Muscle layer of duodenum (tissue), 2 donors: Measurements from ENCODE around the gene RBBP8NL.

Source experiments
- H3K27ac ChIP-seq: one replicate; pipeline ENCODE4 v1.7.0; 2013; ENCODE audit warnings: mild to moderate bottlenecking, low read length
- H3K27me3 ChIP-seq: one replicate; pipeline ENCODE4 v1.7.0; 2013; ENCODE audit warnings: low read depth, mild to moderate bottlenecking, control low read depth, low read length
- H3K36me3 ChIP-seq, 2 donors: one replicate each; pipeline ENCODE4 v1.7.0; 2013; ENCODE audit warnings: low read length in 2 of 2, control low read depth in 1 of 2, mild to moderate bottlenecking in 1 of 2; ENCODE audit not compliant: insufficient read depth in 2 of 2, control insufficient read depth in 1 of 2
- H3K4me1 ChIP-seq, 2 donors: one replicate each; pipeline ENCODE4 v1.7.0; 2013; ENCODE audit warnings: low read length in 2 of 2, mild to moderate bottlenecking in 2 of 2, control low read depth in 1 of 2, moderate library complexity in 1 of 2; ENCODE audit not compliant: insufficient read depth in 2 of 2, control insufficient read depth in 1 of 2
- H3K4me3 ChIP-seq, 2 donors: one replicate each; pipeline ENCODE4 v1.7.0; 2013; ENCODE audit warnings: low read length in 2 of 2, low read depth in 1 of 2, mild to moderate bottlenecking in 1 of 2
- H3K9me3 ChIP-seq, 2 donors: one replicate each; pipeline ENCODE4 v1.7.0; 2013; ENCODE audit warnings: low read length in 2 of 2, control low read depth in 1 of 2, mild to moderate bottlenecking in 1 of 2; ENCODE audit not compliant: control insufficient read depth in 1 of 2
- donor health status: healthy.

RBBP8NL gene

GRCh38 chr20:62449951-62450691 is 22.8 kb upstream of the RBBP8NL start:
- H3K27me3 ChIP-seq, result no peaks in the 10 kb centered on the region
- H3K4me3 ChIP-seq, result no peak overlapping the region
- H3K36me3 ChIP-seq, result no peaks in the 10 kb centered on the region
- H3K9me3 ChIP-seq, result no peaks in the 10 kb centered on the region
- H3K27ac ChIP-seq, result no peak overlapping the region
- no peaks in the 10 kb centered on the region for H3K4me1 ChIP-seq

DNA sequence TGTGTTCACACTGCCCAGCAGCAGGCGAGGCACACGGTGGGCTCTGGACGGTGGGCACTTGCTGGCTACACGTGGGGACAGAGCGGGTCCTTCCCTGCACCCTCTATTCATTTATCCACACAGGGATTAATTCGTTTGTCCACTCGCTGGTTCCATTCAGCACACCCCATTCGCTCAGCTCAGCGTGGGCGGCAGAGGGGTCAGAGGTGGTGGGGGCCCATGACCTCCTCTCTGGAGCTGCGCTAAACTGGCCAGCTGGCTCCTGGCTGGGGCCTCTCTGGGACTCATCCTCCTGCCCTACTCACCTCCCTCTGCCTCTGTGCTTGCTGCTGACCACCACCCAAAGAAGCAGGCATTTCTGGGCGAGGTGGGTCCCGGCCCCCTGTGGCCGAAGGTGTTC is 21.4 kb upstream of the RBBP8NL start:
- Histone ChIP-seq H3K27me3 (no peaks in the 10 kb centered on the region), H3K4me3 (no peak overlapping the region), H3K4me1 (no peaks in the 10 kb centered on the region)

DNA sequence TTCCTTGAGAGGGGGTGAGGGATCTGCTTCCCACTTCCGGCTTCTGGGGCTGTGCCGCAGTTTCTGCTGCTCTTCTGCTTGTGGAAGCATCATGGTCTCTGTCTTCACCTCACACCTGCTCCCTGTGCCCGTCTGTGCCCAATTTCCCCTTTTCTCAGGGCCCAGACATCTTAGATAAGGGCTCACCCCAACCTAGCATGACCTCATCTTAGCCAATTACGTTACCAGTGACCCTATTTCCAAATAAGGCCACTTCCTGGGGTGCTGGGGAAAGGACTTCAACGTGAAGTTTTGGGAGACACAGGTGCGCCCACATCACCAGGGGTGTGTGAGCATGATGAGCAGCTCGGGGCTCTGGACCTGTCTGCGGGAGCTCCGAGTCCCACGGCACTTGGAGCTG is 20.7 kb upstream of the RBBP8NL start:
- no peaks in the 10 kb centered on the region for H3K4me1 ChIP-seq
- H3K27me3 ChIP-seq, result no peaks in the 10 kb centered on the region
- H3K36me3 ChIP-seq, result no peaks in the 10 kb centered on the region
- no peak overlapping the region for H3K27ac ChIP-seq
- no peaks in the 10 kb centered on the region for H3K9me3 ChIP-seq
- no peak overlapping the region for H3K4me3 ChIP-seq

More for the DNA sequence above, 21.4 kb upstream of the RBBP8NL start:
- Histone ChIP-seq H3K36me3 (no peaks in the 10 kb centered on the region), H3K27ac (no peak overlapping the region), H3K9me3 (no peaks in the 10 kb centered on the region)

GRCh38 chr20:62446888-62447869 is 19.8 kb upstream of the RBBP8NL start:
- no peaks in the 10 kb centered on the region for H3K27me3 ChIP-seq
- no peaks in the 10 kb centered on the region for H3K9me3 ChIP-seq

GRCh38 chr20:62446481-62446880 is 19.1 kb upstream of the RBBP8NL start:
- H3K27me3 ChIP-seq, result no peaks in the 10 kb centered on the region
- no peaks in the 10 kb centered on the region for H3K9me3 ChIP-seq
- H3K36me3 ChIP-seq, result no peaks in the 10 kb centered on the region
- H3K4me3 ChIP-seq, result no peak overlapping the region
- no peak overlapping the region for H3K27ac ChIP-seq
- no peaks in the 10 kb centered on the region for H3K4me1 ChIP-seq

More at GRCh38 chr20:62446888-62447869, 19.8 kb upstream of the RBBP8NL start:
- Histone ChIP-seq H3K4me1 (no peaks in the 10 kb centered on the region), H3K4me3 (no peak overlapping the region), H3K27ac (no peak overlapping the region), H3K36me3 (no peaks in the 10 kb centered on the region)

DNA sequence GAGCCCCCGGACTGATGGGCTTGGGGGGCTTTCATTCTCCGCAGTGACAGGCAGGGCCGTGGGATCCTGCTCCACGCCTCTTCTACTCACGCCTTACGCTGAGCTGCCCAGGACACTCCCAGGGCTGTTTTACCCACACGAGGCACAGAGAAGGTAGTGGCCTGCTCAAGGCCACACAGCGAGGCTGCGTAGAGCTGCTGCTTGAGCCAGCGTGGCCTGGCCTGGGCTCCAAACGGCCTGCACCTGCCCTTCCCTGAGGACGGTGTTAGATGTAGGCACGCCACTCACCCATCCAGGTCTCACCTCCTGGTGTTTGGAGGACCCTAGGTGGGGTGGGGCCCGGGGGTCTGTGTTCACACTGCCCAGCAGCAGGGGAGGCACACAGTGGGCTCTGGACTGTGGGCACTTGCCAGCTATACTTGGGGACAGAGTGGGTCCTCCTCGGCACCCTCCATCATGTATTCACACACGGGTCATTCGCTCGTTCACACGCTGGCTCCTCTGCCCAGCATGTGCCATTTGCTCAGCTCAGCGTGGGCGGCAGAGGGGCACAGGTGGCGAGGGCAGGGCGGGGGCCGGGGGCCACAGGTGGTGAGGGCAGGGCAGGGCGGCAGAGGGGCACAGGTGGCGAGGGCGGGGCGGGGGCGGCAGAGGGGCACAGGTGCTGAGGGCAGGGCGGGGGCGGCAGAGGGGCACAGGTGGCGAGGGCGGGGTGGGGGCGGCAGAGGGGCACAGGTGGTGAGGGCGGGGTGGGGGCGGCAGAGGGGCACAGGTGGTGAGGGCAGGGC is 18.4 kb upstream of the RBBP8NL start:
- no peaks in the 10 kb centered on the region for H3K27me3 ChIP-seq
- H3K9me3 ChIP-seq, result no peaks in the 10 kb centered on the region
- H3K27ac ChIP-seq, result no peak overlapping the region
- no peak overlapping the region for H3K4me3 ChIP-seq
- H3K36me3 ChIP-seq, result no peaks in the 10 kb centered on the region
- H3K4me1 ChIP-seq, result no peaks in the 10 kb centered on the region

GRCh38 chr20:62444286-62444685 is 16.9 kb upstream of the RBBP8NL start:
- H3K27ac ChIP-seq, result no peak overlapping the region
- no peak overlapping the region for H3K4me3 ChIP-seq
- H3K9me3 ChIP-seq, result no peaks in the 10 kb centered on the region
- no peaks in the 10 kb centered on the region for H3K36me3 ChIP-seq
- H3K4me1 ChIP-seq, result no peaks in the 10 kb centered on the region
- no peaks in the 10 kb centered on the region for H3K27me3 ChIP-seq

DNA sequence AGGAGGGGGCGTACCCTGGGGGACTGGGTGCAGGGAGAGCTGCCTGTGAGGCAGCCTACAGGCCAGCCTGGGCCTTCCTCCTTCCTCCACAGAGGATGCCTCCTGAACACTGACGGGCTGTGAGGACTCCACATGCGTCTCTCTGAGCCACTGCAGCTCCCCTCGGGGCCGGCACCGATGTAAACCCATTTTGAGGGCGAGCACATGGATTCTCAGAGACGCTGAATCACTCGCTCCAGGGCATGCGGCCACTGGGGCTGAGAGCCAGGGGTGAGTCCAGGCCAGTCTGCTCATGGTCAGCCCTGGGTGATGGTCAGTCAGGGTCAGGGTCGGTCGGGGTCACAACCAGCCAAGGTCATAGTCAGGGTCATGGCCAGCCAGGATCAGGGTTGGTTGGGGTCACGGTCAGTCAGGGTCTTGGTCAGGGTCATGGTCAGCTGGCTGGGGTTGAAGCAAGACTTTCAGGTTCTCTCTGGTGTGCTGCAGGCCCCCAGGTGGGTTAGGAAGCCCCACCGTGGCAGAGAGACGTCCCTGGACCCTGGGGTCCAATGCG is 14.7 kb upstream of the RBBP8NL start:
- Histone ChIP-seq H3K27ac (no peak overlapping the region), H3K36me3 (no peaks in the 10 kb centered on the region), H3K9me3 (no peaks in the 10 kb centered on the region), H3K27me3 (no peaks in the 10 kb centered on the region), H3K4me1 (peaks cover 0 to 6% of the 10 kb centered on the region in 2 donors), H3K4me3 (no peak overlapping the region)

GRCh38 chr20:62439218-62439617 is 11.9 kb upstream of the RBBP8NL start:
- no peaks in the 10 kb centered on the region for H3K36me3 ChIP-seq
- H3K4me3 ChIP-seq, result no peak overlapping the region
- H3K4me1 ChIP-seq, result peaks cover 0 to 6% of the 10 kb centered on the region in 2 donors
- H3K9me3 ChIP-seq, result no peaks in the 10 kb centered on the region
- no peak overlapping the region for H3K27ac ChIP-seq
- no peaks in the 10 kb centered on the region for H3K27me3 ChIP-seq

DNA sequence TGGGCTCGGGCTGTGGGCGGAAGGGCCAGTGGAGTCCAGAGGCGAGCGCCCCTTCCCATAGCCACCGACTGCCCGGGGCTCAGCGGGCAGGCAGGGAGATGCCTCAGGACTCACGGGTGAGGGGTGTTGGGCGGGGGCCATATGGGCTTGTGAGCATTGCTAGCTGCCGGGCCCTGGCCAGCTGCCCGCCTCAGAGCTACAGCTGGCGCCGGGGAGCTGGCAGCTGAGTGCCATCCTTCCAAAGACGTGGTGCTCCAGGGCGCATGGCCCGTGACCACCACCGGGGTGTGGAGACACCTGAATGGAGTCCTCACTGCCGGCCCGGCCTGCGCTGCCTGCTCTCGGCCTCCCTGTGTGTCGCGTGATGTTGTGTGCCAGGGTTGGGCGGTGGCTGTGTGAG is 10.6 kb upstream of the RBBP8NL start:
- Histone ChIP-seq H3K9me3 (no peaks in the 10 kb centered on the region), H3K27me3 (no peaks in the 10 kb centered on the region), H3K4me3 (no peak overlapping the region), H3K36me3 (no peaks in the 10 kb centered on the region), H3K27ac (no peak overlapping the region), H3K4me1 (peaks cover 0 to 6% of the 10 kb centered on the region in 2 donors)
